Measurements from ENCODE around the gene ZP3. TPM values are rescaled to one million over a fixed set of nuclear protein-coding genes. Genes with fewer than 3 reads are reported as not detected.
"Not testable (repeated sequence)": the region's sequence is repeated elsewhere in the genome, so short reads cannot be mapped to it uniquely, and the experiment has no call there.

Gene ZP3
- total and polyA plus RNA-seq, 2 experiments from 2014 or later = 0.77 to 2.4 TPM

GRCh38 chr7:76445577-76446008 lies 20.8 kb downstream of the ZP3 start:
- peak in 1 of 2 donors; percentile 84 for DNase-seq (ENCODE audit: low read depth in 1 of 2, low spot score in 1 of 2)
- H3K4me3 ChIP-seq; H3K27ac ChIP-seq; H3K27me3 ChIP-seq; H3K4me1 ChIP-seq (ENCODE audit: low read depth); H3K9me3 ChIP-seq (ENCODE audit: low read depth); H3K36me3 ChIP-seq: not testable (repeated sequence)

DNA sequence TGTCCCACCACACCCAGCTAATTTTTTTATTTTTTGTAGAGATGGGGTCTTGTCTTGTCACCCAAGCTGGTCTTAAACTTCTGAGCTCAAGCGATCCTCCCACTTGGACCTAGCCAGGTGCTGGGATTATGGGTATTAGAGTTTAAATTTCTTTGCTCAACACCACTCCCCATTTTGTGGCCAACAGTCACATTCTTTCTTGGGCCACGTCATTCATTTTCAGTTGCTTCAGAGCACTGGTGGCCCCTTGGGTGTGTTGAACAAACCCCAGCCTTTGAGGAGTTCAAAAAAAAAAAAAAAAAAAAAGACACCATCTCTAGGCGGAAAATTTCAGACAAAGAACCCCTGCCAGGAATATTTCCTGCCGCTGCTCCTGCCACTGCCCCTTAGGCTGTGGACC lies 32.3 kb downstream of the ZP3 start:
- not testable (repeated sequence) for DNase-seq (ENCODE audit: low read depth in 1 of 2, low spot score in 1 of 2); H3K4me1 ChIP-seq (ENCODE audit: low read depth); H3K27ac ChIP-seq; H3K27me3 ChIP-seq; H3K36me3 ChIP-seq; H3K9me3 ChIP-seq (ENCODE audit: low read depth); H3K4me3 ChIP-seq

DNA sequence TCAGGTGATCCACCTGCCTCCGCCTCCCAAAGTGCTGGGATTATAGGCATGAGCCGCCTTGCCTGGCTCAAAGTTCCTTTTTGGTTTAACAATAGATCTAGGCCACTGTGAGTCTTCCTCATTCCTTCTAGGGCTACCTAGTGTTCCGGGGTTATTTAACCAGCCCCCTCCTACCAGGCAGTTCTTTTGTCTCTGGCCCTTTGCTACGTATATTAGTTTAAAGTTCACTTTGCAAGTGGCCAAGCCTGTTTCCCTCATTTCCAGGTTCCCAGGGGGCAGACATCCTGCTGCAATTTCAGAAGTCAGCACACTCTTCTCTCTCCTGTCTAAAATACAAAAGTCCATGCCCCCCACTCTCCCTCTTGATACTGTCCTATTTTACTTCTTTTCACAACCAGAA lies 33.8 kb downstream of the ZP3 start:
- not testable (repeated sequence) for H3K27me3 ChIP-seq; DNase-seq (ENCODE audit: low read depth in 1 of 2, low spot score in 1 of 2); H3K36me3 ChIP-seq; H3K27ac ChIP-seq; H3K4me3 ChIP-seq; H3K4me1 ChIP-seq (ENCODE audit: low read depth); H3K9me3 ChIP-seq (ENCODE audit: low read depth)

- not testable (repeated sequence) for H3K27ac ChIP-seq; H3K4me1 ChIP-seq (ENCODE audit: low read depth); H3K4me3 ChIP-seq; H3K36me3 ChIP-seq; DNase-seq (ENCODE audit: low read depth in 1 of 2, low spot score in 1 of 2); H3K27me3 ChIP-seq; H3K9me3 ChIP-seq (ENCODE audit: low read depth)
Observed at GRCh38 chr7:76460767-76461166, 36.0 kb downstream of the ZP3 start.

DNA sequence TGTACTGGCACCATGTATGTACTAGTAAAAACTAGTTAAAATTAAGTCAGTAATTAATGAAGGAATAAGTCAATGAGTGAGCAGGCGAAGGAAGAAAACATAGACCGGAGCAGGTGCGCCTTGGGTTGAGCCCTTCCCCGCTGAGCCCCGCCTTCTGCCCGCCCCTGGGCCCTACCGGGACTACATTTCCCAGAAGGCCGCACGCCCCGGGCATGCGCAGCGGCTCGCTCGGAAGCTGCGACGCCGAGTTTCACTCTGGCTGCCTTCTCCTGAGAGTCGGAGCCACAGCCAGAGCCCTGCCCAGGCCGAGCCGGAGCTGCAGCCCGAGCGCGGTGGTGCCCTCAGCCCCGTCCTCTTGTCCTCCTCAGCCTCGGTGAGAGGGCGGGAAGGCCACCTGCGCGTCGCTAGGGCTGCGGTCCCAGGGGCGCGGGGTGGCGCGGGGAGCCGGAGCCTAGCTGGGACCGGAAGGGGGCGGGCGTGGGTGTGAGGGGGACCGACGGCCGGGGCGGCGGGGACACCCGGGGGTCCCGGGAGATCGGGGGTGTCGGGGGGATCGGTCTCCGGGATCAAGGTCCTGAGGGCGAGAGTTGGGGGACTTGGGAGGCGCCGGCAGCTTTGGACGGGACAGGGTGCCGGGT lies 36.8 kb downstream of the ZP3 start, which contains the start of gene DTX2:
Gene DTX2 (plus strand): TSS at position 246 of the 638 bp plus-strand sequence. CDS start 18,801 bp downstream, outside the sequence.
- H3K27me3 ChIP-seq; H3K9me3 ChIP-seq (ENCODE audit: low read depth); H3K27ac ChIP-seq; H3K36me3 ChIP-seq; DNase-seq (ENCODE audit: low read depth in 1 of 2, low spot score in 1 of 2); H3K4me1 ChIP-seq (ENCODE audit: low read depth): not testable (repeated sequence)
- peak within 1 kb of the TSS; percentile 46 for H3K4me3 ChIP-seq

GRCh38 chr7:76462271-76462882 lies 37.6 kb downstream of the ZP3 start:
- not testable (repeated sequence) for H3K36me3 ChIP-seq; H3K27ac ChIP-seq; H3K9me3 ChIP-seq (ENCODE audit: low read depth); DNase-seq (ENCODE audit: low read depth in 1 of 2, low spot score in 1 of 2); H3K4me1 ChIP-seq (ENCODE audit: low read depth); H3K27me3 ChIP-seq; H3K4me3 ChIP-seq

- not testable (repeated sequence) for H3K27me3 ChIP-seq; DNase-seq (ENCODE audit: low read depth in 1 of 2, low spot score in 1 of 2); H3K9me3 ChIP-seq (ENCODE audit: low read depth); H3K4me1 ChIP-seq (ENCODE audit: low read depth); H3K4me3 ChIP-seq; H3K36me3 ChIP-seq; H3K27ac ChIP-seq
Observed at GRCh38 chr7:76464959-76465358, 40.2 kb downstream of the ZP3 start.

DNA sequence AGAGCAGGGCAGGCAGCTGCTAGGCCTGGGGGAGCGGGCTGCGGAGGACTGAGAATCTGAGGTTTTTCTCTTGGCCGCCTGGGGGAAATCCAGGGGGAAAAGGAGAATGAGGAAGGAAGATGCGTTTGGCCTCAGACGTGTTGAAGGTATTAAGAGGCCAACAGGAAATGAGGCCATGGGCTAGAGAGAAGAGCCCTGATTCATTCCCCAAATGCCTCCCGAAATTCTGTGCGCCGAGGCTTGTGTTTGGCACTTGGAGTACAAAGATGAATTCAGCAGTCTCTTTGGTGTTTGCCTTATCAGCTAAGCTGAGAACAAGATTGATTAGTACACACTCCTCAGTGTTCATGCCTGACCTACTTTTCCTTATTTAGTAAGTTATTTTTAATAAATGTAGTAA lies 41.2 kb downstream of the ZP3 start:
- not testable (repeated sequence) for H3K36me3 ChIP-seq; H3K27ac ChIP-seq; DNase-seq (ENCODE audit: low read depth in 1 of 2, low spot score in 1 of 2); H3K4me3 ChIP-seq; H3K27me3 ChIP-seq; H3K9me3 ChIP-seq (ENCODE audit: low read depth); H3K4me1 ChIP-seq (ENCODE audit: low read depth)

DNA sequence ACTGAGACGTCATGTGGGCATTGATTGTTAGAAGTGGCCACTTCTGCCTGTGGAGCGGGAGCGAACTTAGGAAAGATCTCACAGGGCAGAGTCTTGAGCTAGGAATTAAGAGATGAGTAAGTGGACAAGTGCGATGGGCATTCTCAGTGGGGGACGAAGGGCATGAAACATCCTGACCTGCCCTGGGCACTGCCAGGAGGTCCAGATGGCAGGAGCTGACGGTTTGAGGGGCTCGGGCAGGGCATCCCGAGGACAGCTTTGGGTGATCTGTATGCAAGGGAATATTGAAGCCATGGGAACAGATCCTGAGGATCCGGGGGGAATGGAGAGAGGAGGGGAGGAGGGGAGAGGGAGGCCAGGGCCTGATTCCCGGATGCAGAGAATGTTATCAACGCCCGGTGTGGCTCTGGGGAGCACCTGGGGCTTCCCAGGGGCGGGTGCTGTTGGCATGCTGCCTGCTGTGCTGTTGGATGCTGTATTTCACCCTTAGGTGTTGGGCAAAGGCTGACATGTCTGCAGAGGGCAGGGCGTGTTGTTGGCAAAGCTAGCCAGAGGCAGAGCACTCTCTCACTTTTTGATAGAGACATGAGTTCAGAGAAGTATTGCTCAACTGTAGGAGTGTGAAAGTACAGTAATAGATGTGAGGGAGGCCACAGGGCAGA lies 43.1 kb downstream of the ZP3 start:
- DNase-seq (ENCODE audit: low read depth in 1 of 2, low spot score in 1 of 2); H3K9me3 ChIP-seq (ENCODE audit: low read depth); H3K4me3 ChIP-seq; H3K4me1 ChIP-seq (ENCODE audit: low read depth); H3K36me3 ChIP-seq; H3K27ac ChIP-seq; H3K27me3 ChIP-seq: not testable (repeated sequence)

DNA sequence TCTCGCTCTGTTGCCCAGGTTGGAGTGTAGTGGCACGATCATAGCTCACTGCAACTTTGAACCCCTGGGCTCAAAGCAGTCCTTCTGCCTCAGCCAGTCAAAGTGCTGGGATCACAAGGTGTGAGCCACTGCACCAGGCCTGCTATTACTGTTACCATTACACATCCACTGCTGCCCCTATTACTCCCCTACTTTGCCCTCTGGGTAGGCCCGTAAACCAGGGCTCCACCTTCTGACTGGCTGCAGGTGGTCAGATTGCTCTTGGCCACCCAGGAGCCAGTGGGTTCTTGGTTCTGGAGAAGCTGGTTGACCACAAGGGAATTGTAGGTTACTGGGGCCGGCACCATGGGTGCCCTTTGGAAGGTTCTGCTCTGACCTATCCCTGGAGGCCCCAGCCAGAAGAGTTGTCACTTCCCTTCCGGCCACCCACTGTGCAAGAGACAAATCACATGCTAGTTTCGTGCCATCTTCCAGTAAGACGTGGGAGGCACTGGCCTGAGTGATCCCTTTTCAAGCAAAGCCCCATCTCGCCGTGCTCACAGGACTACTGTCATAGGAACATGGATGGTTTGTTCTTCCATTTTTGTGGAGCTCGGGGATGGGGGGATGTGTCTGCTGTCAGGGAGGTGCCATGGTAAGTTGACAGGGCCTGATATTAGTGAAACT lies 46.9 kb downstream of the ZP3 start:
- H3K27me3 ChIP-seq; H3K27ac ChIP-seq; H3K4me1 ChIP-seq (ENCODE audit: low read depth); H3K36me3 ChIP-seq; H3K9me3 ChIP-seq (ENCODE audit: low read depth); DNase-seq (ENCODE audit: low read depth in 1 of 2, low spot score in 1 of 2); H3K4me3 ChIP-seq: not testable (repeated sequence)

GRCh38 chr7:76473097-76473496 lies 48.3 kb downstream of the ZP3 start:
- H3K9me3 ChIP-seq (ENCODE audit: low read depth); H3K4me3 ChIP-seq; H3K27me3 ChIP-seq; H3K27ac ChIP-seq; H3K4me1 ChIP-seq (ENCODE audit: low read depth); H3K36me3 ChIP-seq; DNase-seq (ENCODE audit: low read depth in 1 of 2, low spot score in 1 of 2): not testable (repeated sequence)

- not testable (repeated sequence) for H3K4me3 ChIP-seq; H3K36me3 ChIP-seq; H3K27me3 ChIP-seq; H3K9me3 ChIP-seq (ENCODE audit: low read depth); H3K4me1 ChIP-seq (ENCODE audit: low read depth); DNase-seq (ENCODE audit: low read depth in 1 of 2, low spot score in 1 of 2); H3K27ac ChIP-seq
Observed at GRCh38 chr7:76476280-76476679, 51.5 kb downstream of the ZP3 start.

DNA sequence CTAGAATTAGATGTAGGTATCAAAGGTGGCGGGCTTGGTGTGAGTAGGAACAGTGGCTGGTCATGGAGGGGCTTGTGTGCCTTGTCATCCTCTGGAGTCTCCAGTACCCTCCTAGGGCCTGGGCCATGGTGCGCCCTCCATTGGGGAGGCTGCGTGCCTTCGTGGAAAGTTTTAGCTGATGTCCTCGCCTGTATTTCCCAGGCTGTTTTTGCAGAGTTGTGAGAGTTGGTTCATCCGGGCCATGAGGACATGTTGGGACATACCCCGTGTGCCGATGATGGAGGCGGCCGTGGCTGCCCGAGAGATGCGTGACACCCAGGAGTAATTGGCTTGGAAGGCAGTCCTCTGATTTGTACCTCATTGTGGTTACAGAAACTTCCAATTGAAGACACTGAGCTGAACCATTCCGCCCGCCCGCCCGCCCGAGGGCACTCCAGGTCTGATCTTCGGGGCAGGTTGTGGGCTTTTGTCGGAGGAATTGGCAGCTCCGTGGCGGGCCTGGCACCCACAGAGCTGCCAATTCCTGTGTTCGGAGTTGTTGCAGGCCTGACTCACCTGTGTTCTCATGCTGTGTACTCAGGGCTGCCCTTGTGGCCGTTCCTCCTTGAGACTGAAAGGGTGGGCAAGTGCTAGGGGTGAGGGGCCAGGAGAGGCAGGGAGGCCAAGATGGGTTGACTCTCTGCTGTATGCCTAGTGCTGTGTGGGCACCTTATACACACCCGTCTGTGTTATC lies 52.2 kb downstream of the ZP3 start:
- H3K4me3 ChIP-seq; DNase-seq (ENCODE audit: low read depth in 1 of 2, low spot score in 1 of 2); H3K4me1 ChIP-seq (ENCODE audit: low read depth): not testable (repeated sequence)

More for the DNA sequence above, 52.2 kb downstream of the ZP3 start:
- H3K36me3 ChIP-seq; H3K27ac ChIP-seq; H3K9me3 ChIP-seq (ENCODE audit: low read depth); H3K27me3 ChIP-seq: not testable (repeated sequence)

Measured in cardiac muscle cell (in vitro differentiated cells and primary cell).